Measurements from ENCODE around the gene SDCBP2. TPM values are rescaled to one million over a fixed set of nuclear protein-coding genes. Genes with fewer than 3 reads are reported as not detected.

SDCBP2 gene
- total and polyA plus RNA-seq, 2 experiments from 2014 or later: 3.2 to 5.3 TPM

GRCh38 chr20:1310506-1311190, 18.3 kb downstream of the SDCBP2 start:
- H3K27ac Mint-ChIP-seq: no peak overlapping the region
- Histone ChIP-seq H3K36me3 (ENCODE audit: insufficient read depth) (no peaks in the 10 kb centered on the region), H4K20me1 (replicated peaks; ENCODE audit: insufficient read depth) (no peaks in the 10 kb centered on the region), H2AFZ (no peak overlapping the region), H3K4me1 (ENCODE audit: insufficient read depth) (0 out of 2 replicates have a peak, but pooled peaks cover 5% of the 10 kb centered on the region), H3K4me2 (no peak overlapping the region), H3K27ac (ENCODE audit: low read depth) (no peak overlapping the region), H3K4me3 (no peak overlapping the region), H3K79me2 (replicated peaks; ENCODE audit: insufficient read depth) (no peaks in the 10 kb centered on the region), H3K27me3 (ENCODE audit: insufficient read depth) (peaks cover 12% of the 10 kb centered on the region; the same call in 1 of the 2 replicates), H3F3A (replicated peaks; ENCODE audit: low read depth) (no peaks in the 10 kb centered on the region), H3K9me2 (ENCODE audit: insufficient read depth) (no peaks in the 10 kb centered on the region)
- no peaks in the 10 kb centered on the region for H3K9me3 Mint-ChIP-seq
- no peak overlapping the region for H3K4me3 Mint-ChIP-seq
- H3K4me1 Mint-ChIP-seq: peaks cover 17% of the 10 kb centered on the region
- ATAC-seq (no peak), DNase-seq (ENCODE audit: low spot score) (no peak)
- no peak for TF ChIP-seq ZNF114 (CRISPR knock-in tag; IDR thresholded peaks at IDR 0.05)
- no peak for TF ChIP-seq NANOG (IDR thresholded peaks at IDR 0.05; ENCODE audit: borderline replicate concordance)
- TF ChIP-seq ZNF331 (CRISPR knock-in tag; IDR thresholded peaks at IDR 0.05; ENCODE audit: low read depth): no peak
- no peak for TF ChIP-seq ETS1 (IDR thresholded peaks at IDR 0.05)
- TF ChIP-seq STAT1 (IDR thresholded peaks at IDR 0.05; ENCODE audit: unreplicated experiment): no peak
- no peak for TF ChIP-seq JUNB (IDR thresholded peaks at IDR 0.05; ENCODE audit: unreplicated experiment)
- no peak for TF ChIP-seq EZH2phosphoT487 (IDR thresholded peaks at IDR 0.05; ENCODE audit: unreplicated experiment)
- no peak for TF ChIP-seq REST (IDR thresholded peaks at IDR 0.05; ENCODE audit: unreplicated experiment)
- TF ChIP-seq ZNF462 (CRISPR knock-in tag; IDR thresholded peaks at IDR 0.05): no peak
- TF ChIP-seq CREB1 (CRISPR knock-in tag; IDR thresholded peaks at IDR 0.05; ENCODE audit: low read depth): no peak
- no peak for TF ChIP-seq CTCF (conservative IDR thresholded peaks at IDR 0.05; ENCODE audit: low read depth in 2 of 2)
- no peak for TF ChIP-seq POLR2AphosphoS5 (IDR thresholded peaks at IDR 0.05; ENCODE audit: low read depth)
- TF ChIP-seq EZH2 (IDR thresholded peaks at IDR 0.05; ENCODE audit: low read depth, unreplicated experiment): no peak
- no peaks in the 10 kb centered on the region; the same call in 2 of the 3 replicates for H3K36me3 Mint-ChIP-seq (ENCODE audit: low read depth)
- H3K27me3 Mint-ChIP-seq (ENCODE audit: insufficient read depth, low read depth, poor library complexity): peaks cover 6% of the 10 kb centered on the region

All from GM23338 (cell line).